H1 (cell line): ENCODE results near the gene WWC2. TPM values are rescaled to one million over a fixed set of nuclear protein-coding genes. Genes with fewer than 3 reads are reported as not detected.

Source experiments
- CTCF ChIA-PET: fragments of 300-600 bp; sonication (Branson Sonifier 250); formaldehyde crosslinking; loops from one replicate; lab custom pipeline; 2021; ENCODE audit not compliant: partially characterized antibody; lab: Charles Lee
- POLR2A ChIA-PET: fragments of 300-600 bp; sonication (Branson Sonifier 250); formaldehyde crosslinking; loops from one replicate; lab custom pipeline; 2021; ENCODE audit warnings: inconsistent platforms; ENCODE audit not compliant: partially characterized antibody; lab: Charles Lee
- DNase-seq, 2 experiments: peaks; one replicate each; pipeline versions ENCODE4 v3.0.0 to v3.0.0-alpha.2; 2010 to 2022; ENCODE audit warnings: low spot score in 2 of 2, low read depth in 1 of 2, mixed read lengths in 1 of 2
- FAIRE-seq: peaks from 2 replicates; lab custom pipeline; 2011; peaks lifted over from hg19 to GRCh38; lab: Jason Lieb, UNC
- H2AFZ ChIP-seq: 2 replicates; pipeline ENCODE4 v1.8.1; 2012; ENCODE audit warnings: low read length, inconsistent platforms
- H2AK5ac ChIP-seq: 2 replicates; pipeline ENCODE4 v1.6.1; 2013; ENCODE audit warnings: low read depth, low read length
- H2BK120ac ChIP-seq: replicated peaks from 2 replicates; pipeline ENCODE3; 2013; ENCODE audit warnings: low read depth, low read length, inconsistent platforms
- H2BK12ac ChIP-seq: 2 replicates; pipeline ENCODE4 v1.6.1; 2013; ENCODE audit warnings: low read depth, low read length
- H2BK15ac ChIP-seq: 2 replicates; pipeline ENCODE4 v1.6.1; 2013; ENCODE audit warnings: low read length
- H2BK20ac ChIP-seq: 2 replicates; pipeline ENCODE4 v1.6.1; 2013; ENCODE audit warnings: low read length
- H2BK5ac ChIP-seq: 2 replicates; pipeline ENCODE4 v1.6.1; 2013; ENCODE audit warnings: low read depth, low read length
- H3K14ac ChIP-seq: 2 replicates; pipeline ENCODE4 v1.6.1; 2013; ENCODE audit warnings: inconsistent platforms; ENCODE audit not compliant: insufficient read length
- H3K18ac ChIP-seq: 2 replicates; pipeline ENCODE4 v1.6.1; 2013; ENCODE audit warnings: low read length; ENCODE audit errors: extremely low read depth
- H3K23ac ChIP-seq: 2 replicates; pipeline ENCODE4 v1.6.1; 2013; ENCODE audit warnings: inconsistent platforms; ENCODE audit not compliant: insufficient read length
- H3K23me2 ChIP-seq: 2 replicates; pipeline ENCODE4 v1.6.1; 2013; ENCODE audit warnings: low read depth, low read length
- H3K27ac ChIP-seq: 2 replicates; pipeline ENCODE4 v1.6.1; 2011; ENCODE audit warnings: low read depth, low read length, inconsistent platforms
- H3K27me3 ChIP-seq, 4 experiments: replicated peaks in 1 of 4; 1 replicate in 1 of 4; 2 replicates in 3 of 4; pipeline versions ENCODE4 v1.6.1 to v1.8.1; 2011 to 2013; ENCODE audit warnings: low read length in 3 of 4, mild to moderate bottlenecking in 3 of 4, inconsistent platforms in 2 of 4, mixed read lengths in 2 of 4, moderate library complexity in 1 of 4; ENCODE audit not compliant: control insufficient read depth in 3 of 4, insufficient read depth in 3 of 4; ENCODE audit errors: extremely low read depth in 1 of 4
- H3K36me3 ChIP-seq, 4 experiments: 2 replicates each; pipeline versions ENCODE4 v1.6.1 to v1.8.1; 2011 to 2013; ENCODE audit warnings: mild to moderate bottlenecking in 4 of 4, low read length in 3 of 4, moderate library complexity in 2 of 4, control low read depth in 1 of 4, inconsistent platforms in 1 of 4; ENCODE audit not compliant: insufficient read depth in 4 of 4, control insufficient read depth in 2 of 4
- H3K4ac ChIP-seq: replicated peaks from 2 replicates; pipeline ENCODE3; 2013; ENCODE audit warnings: low read length, low read depth, mixed read lengths, inconsistent platforms; ENCODE audit not compliant: insufficient read length
- H3K4me1 ChIP-seq, 4 experiments: replicated peaks in 1 of 4; 1 replicate in 1 of 4; 2 replicates in 3 of 4; pipeline versions ENCODE4 v1.6.1 to v1.8.1; 2011 to 2013; ENCODE audit warnings: low read length in 3 of 4, inconsistent platforms in 2 of 4, mixed read lengths in 1 of 4; ENCODE audit not compliant: insufficient read depth in 4 of 4, control insufficient read depth in 3 of 4
- H3K4me2 ChIP-seq, 2 experiments: 2 replicates each; pipeline versions ENCODE4 v1.6.1 to v1.8.1; 2011 to 2013; ENCODE audit warnings: low read depth in 2 of 2, low read length in 2 of 2, control low read depth in 1 of 2, inconsistent platforms in 1 of 2, mild to moderate bottlenecking in 1 of 2; ENCODE audit not compliant: insufficient read depth in 1 of 2
- H3K4me3 ChIP-seq, 4 experiments: fragments of 200-600, 300-600 bp in 1 of 4; sonication (generic), shearing (Covaris generic), sonication (Bioruptor Twin) in 1 of 4; 2 replicates each; pipeline versions ENCODE4 v1.5.1 to v1.8.1; 2011 to 2016; ENCODE audit warnings: low read length in 4 of 4, low read depth in 3 of 4, control low read depth in 2 of 4, inconsistent platforms in 2 of 4, mild to moderate bottlenecking in 2 of 4, mixed read lengths in 1 of 4, moderate library complexity in 1 of 4; ENCODE audit not compliant: insufficient read depth in 2 of 4; ENCODE audit errors: extremely low read depth in 1 of 4
- H3K56ac ChIP-seq: replicated peaks from 2 replicates; pipeline ENCODE3; 2013; ENCODE audit warnings: low read depth, mild to moderate bottlenecking, mixed read lengths, low read length, inconsistent platforms; ENCODE audit not compliant: insufficient read length
- H3K79me1 ChIP-seq: 2 replicates; pipeline ENCODE4 v1.6.1; 2013; ENCODE audit warnings: low read depth, low read length, control low read depth
- H3K79me2 ChIP-seq, 2 experiments: 2 replicates each; pipeline versions ENCODE4 v1.6.1 to v1.8.1; 2012 to 2013; ENCODE audit warnings: low read length in 2 of 2, mild to moderate bottlenecking in 2 of 2, inconsistent platforms in 1 of 2; ENCODE audit not compliant: insufficient read depth in 2 of 2, control insufficient read depth in 1 of 2
- H3K9ac ChIP-seq, 4 experiments: replicated peaks in 1 of 4; 1 replicate in 1 of 4; 2 replicates in 3 of 4; pipeline versions ENCODE4 v1.6.1 to v1.8.1; 2011 to 2013; ENCODE audit warnings: low read depth in 3 of 4, low read length in 3 of 4, control low read depth in 2 of 4, mild to moderate bottlenecking in 2 of 4, moderate library complexity in 2 of 4, inconsistent platforms in 1 of 4; ENCODE audit errors: extremely low read depth in 1 of 4
- H3K9me3 ChIP-seq, 2 experiments: 2 replicates each; pipeline versions ENCODE4 v1.6.1 to v1.8.1; 2012 to 2013; ENCODE audit warnings: mild to moderate bottlenecking in 2 of 2, moderate library complexity in 2 of 2, control low read depth in 1 of 2, inconsistent platforms in 1 of 2, low read depth in 1 of 2, low read length in 1 of 2, mixed read lengths in 1 of 2; ENCODE audit not compliant: insufficient read depth in 2 of 2
- H4K20me1 ChIP-seq, 2 experiments: replicated peaks in 1 of 2; 2 replicates each; pipeline versions ENCODE3 to v1.8.1; 2011 to 2013; ENCODE audit warnings: inconsistent platforms in 2 of 2, low read length in 2 of 2, mild to moderate bottlenecking in 1 of 2; ENCODE audit not compliant: insufficient read depth in 2 of 2, control insufficient read depth in 1 of 2
- H4K5ac ChIP-seq: 2 replicates; pipeline ENCODE4 v1.6.1; 2013; ENCODE audit warnings: low read length, low read depth, mixed read lengths, inconsistent platforms; ENCODE audit not compliant: insufficient read length
- H4K8ac ChIP-seq: 2 replicates; pipeline ENCODE4 v1.8.0; 2013; ENCODE audit warnings: mild to moderate bottlenecking, moderate library complexity, low read length, inconsistent platforms; ENCODE audit not compliant: insufficient read depth; ENCODE audit errors: extremely low read depth
- H4K91ac ChIP-seq: replicated peaks from 2 replicates; pipeline ENCODE3; 2013; ENCODE audit warnings: low read length, mixed read lengths, inconsistent platforms; ENCODE audit not compliant: insufficient read length
- BRCA1 ChIP-seq: IDR thresholded peaks from 2 replicates; pipeline ENCODE4 v1.6.1; 2012; ENCODE audit warnings: low read depth, low read length, improper control_type of control experiment
- CBX5 ChIP-seq: fragments of 300-800, 300-1000 bp; sonication (generic); IDR thresholded peaks from 2 replicates; pipeline ENCODE4 v1.7.1; 2016; ENCODE audit warnings: antibody characterized with exemption, low read length, low read depth
- CHD1 ChIP-seq: IDR thresholded peaks from 2 replicates; pipeline ENCODE4 v1.6.1; 2012; ENCODE audit warnings: low read depth, low read length, improper control_type of control experiment
- EP300 ChIP-seq, 2 experiments: IDR thresholded peaks; 1 replicate in 1 of 2; 2 replicates in 1 of 2; pipeline ENCODE4 v1.6.1; 2011 to 2012; ENCODE audit warnings: low read depth in 2 of 2, low read length in 2 of 2, mild to moderate bottlenecking in 2 of 2, borderline replicate concordance in 1 of 2, inconsistent platforms in 1 of 2, moderate library complexity in 1 of 2
- GABPA ChIP-seq: IDR thresholded peaks from 2 replicates; pipeline ENCODE4 v1.6.1; 2011; ENCODE audit warnings: mild to moderate bottlenecking, low read length, moderate library complexity, borderline replicate concordance; ENCODE audit not compliant: insufficient read depth
- HDAC2 ChIP-seq, 2 experiments: fragments of 300-600 bp in 1 of 2; sonication (generic) in 1 of 2; IDR thresholded peaks; 2 replicates each; pipeline ENCODE4 v1.6.1; 2011 to 2012; ENCODE audit warnings: low read depth in 2 of 2, low read length in 2 of 2, mild to moderate bottlenecking in 2 of 2, moderate library complexity in 2 of 2, borderline replicate concordance in 1 of 2, inconsistent platforms in 1 of 2
- JUND ChIP-seq: IDR thresholded peaks from 2 replicates; pipeline ENCODE4 v1.6.1; 2011; ENCODE audit warnings: mild to moderate bottlenecking, improper control_type of control experiment, low read length
- KDM5A ChIP-seq: fragments of 200-600 bp; IDR thresholded peaks from 2 replicates; pipeline ENCODE4 v1.7.1; 2012; ENCODE audit warnings: mild to moderate bottlenecking, low read length, inconsistent platforms, mixed read lengths
- MAFK ChIP-seq: IDR thresholded peaks from 2 replicates; pipeline ENCODE4 v1.6.1; 2012; ENCODE audit warnings: low read depth, mild to moderate bottlenecking, improper control_type of control experiment, low read length
- RNF2 ChIP-seq: fragments of 200-900, 300-1000 bp; sonication (generic); IDR thresholded peaks from 2 replicates; pipeline ENCODE4 v1.7.1; 2016; ENCODE audit warnings: borderline replicate concordance, low read depth, mild to moderate bottlenecking, antibody characterized with exemption, low read length; ENCODE audit not compliant: poor library complexity, severe bottlenecking; ENCODE audit errors: missing control alignments
- SIN3A ChIP-seq, 2 experiments: IDR thresholded peaks in 1 of 2; conservative IDR thresholded peaks in 1 of 2; 2 replicates each; pipeline ENCODE4 v1.6.1; 2011 to 2012; ENCODE audit warnings: low read length in 2 of 2, improper control_type of control experiment in 1 of 2, low read depth in 1 of 2, mild to moderate bottlenecking in 1 of 2
- SP4 ChIP-seq: IDR thresholded peaks from 2 replicates; pipeline ENCODE4 v1.6.1; 2012; ENCODE audit warnings: low read length, inconsistent platforms
- SRF ChIP-seq: IDR thresholded peaks from 2 replicates; pipeline ENCODE4 v1.6.1; 2011; ENCODE audit warnings: mild to moderate bottlenecking, low read depth, low read length, moderate library complexity
- TAF7 ChIP-seq: optimal IDR thresholded peaks from 2 replicates; pipeline ENCODE3; 2011; ENCODE audit warnings: low read depth, mild to moderate bottlenecking, inconsistent platforms, low read length, moderate library complexity, borderline replicate concordance
- WGBS, 2 experiments: shearing (Covaris generic) in 1 of 2; methylation state at CpG; one replicate each; pipeline versions ENCODE4 v1.1.6 to v1.1.7; 2013 to 2015; ENCODE audit warnings: low lambda C conversion rate in 2 of 2, mixed read lengths in 2 of 2, inconsistent platforms in 1 of 2, low coverage in 1 of 2, missing lambda C conversion rate in 1 of 2; ENCODE audit not compliant: insufficient replicate concordance in 2 of 2, insufficient coverage in 1 of 2, insufficient read length in 1 of 2; ENCODE audit errors: extremely low coverage in 1 of 2, missing lambda C conversion rate in 1 of 2; 5-methylcytosine and 5-hydroxymethylcytosine counted together
- polyA plus RNA-seq, 7 experiments: library from polyadenylated mRNA; depleted of rRNA in 3 of 7; stranded (reverse) in 5 of 7; unstranded in 2 of 7; fragments of >200 nt in 5 of 7; fragments of 200-250 nt in 2 of 7; gene quantifications; 1 replicate in 5 of 7; 2 replicates in 1 of 7; 4 replicates in 1 of 7; pipeline versions ENCODE4 v1.2.1 to v1.2.3, GENCODE V29; 2011 to 2013; ENCODE audit warnings: missing spikeins in 2 of 7, mixed read lengths in 2 of 7
- total RNA-seq: library from RNA; stranded (reverse); fragmentation: NEBNext Ultra II Directional; extraction: Animal tissue kit (Norgen Biotek cat#: 25700); gene quantifications from 2 replicates; pipeline ENCODE4 v1.2.1, GENCODE V29; 2021

WWC2 gene
- total and polyA plus RNA-seq, 2 of the 8 experiments (the other 6 are each of a cell fraction or from before 2014, with no cell fraction given) = 17.6 to 135 TPM

- POLR2A ChIA-PET = no interaction called here
- FAIRE-seq = no peak
- no peak overlapping the region for H3K4me2 ChIP-seq
- TF ChIP-seq TAF7 (no peak), CHD1 (no peak), BRCA1 (no peak), GABPA (no peak), CBX5 (no peak), EP300 (IDR thresholded peaks at IDR 0.05; ENCODE audit: borderline replicate concordance in 1 of 2, low read depth in 2 of 2, low read length in 2 of 2) (no peak), SP4 (no peak), SRF (no peak), JUND (no peak), HDAC2 (IDR thresholded peaks at IDR 0.05; ENCODE audit: borderline replicate concordance in 1 of 2, low read depth in 2 of 2, low read length in 2 of 2) (no peak), SIN3A (conservative IDR thresholded peaks at IDR 0.05 in 1 of 2, IDR thresholded peaks at IDR 0.05 in 1 of 2; ENCODE audit: low read depth in 1 of 2, low read length in 2 of 2) (no peak), MAFK (no peak), KDM5A (no peak), RNF2 (no peak)
These were observed 234.9 kb downstream of the WWC2 start for GRCh38 chr4:183333983-183334382.

More at GRCh38 chr4:183333983-183334382, 234.9 kb downstream of the WWC2 start:
- Histone ChIP-seq H2BK12ac (no peak overlapping the region), H3K9me3 (no peaks in the 10 kb centered on the region), H4K91ac (no peak overlapping the region), H3K36me3 (no peaks in the 10 kb centered on the region), H3K14ac (no peak overlapping the region), H3K18ac (no peak overlapping the region), H3K23ac (no peak overlapping the region), H3K4ac (peak overlapping the region; percentile 1), H4K5ac (no peak overlapping the region), H2AFZ (no peak overlapping the region), H2BK20ac (no peak overlapping the region), H2BK120ac (no peak overlapping the region), H4K20me1 (no peaks in the 10 kb centered on the region), H2BK5ac (no peak overlapping the region), H3K79me2 (no peaks in the 10 kb centered on the region), H3K4me3 (no peak overlapping the region), H3K79me1 (no peaks in the 10 kb centered on the region), H3K27me3 (peaks cover 0 to 2% (median 0%) of the 10 kb centered on the region in 4 experiments; a peak in 1 of 7 replicates), H3K27ac (no peak overlapping the region), H3K56ac (no peak overlapping the region), H3K4me1 (no peaks in the 10 kb centered on the region), H3K23me2 (peaks cover 2% of the 10 kb centered on the region; the same call in 1 of the 2 replicates), H3K9ac (no peak overlapping the region), H4K8ac (no peak overlapping the region), H2AK5ac (no peak overlapping the region), H2BK15ac (no peak overlapping the region)
- CTCF ChIA-PET = no interaction called here
- 95% methylated on average over 6 of the region's 6 CpGs; no CpG with 5 or more reads in 1 of the 2 experiments for WGBS, 2 experiments
- no peak for DNase-seq
